GM12872 (cell line): ENCODE results near the gene HENMT1.

Experiments used
- TF ChIP-seq, protein P1 (sequence below): IDR thresholded peaks from 3 replicates; pipeline ENCODE4 v1.5.1; 2011; ENCODE audit warnings: low read depth, mild to moderate bottlenecking, low read length, moderate library complexity; ENCODE audit not compliant: insufficient read depth

The HENMT1 gene

GRCh38 chr1:108628665-108629064 lies 32.2 kb downstream of the HENMT1 start:
- TF ChIP-seq, protein P1, sequence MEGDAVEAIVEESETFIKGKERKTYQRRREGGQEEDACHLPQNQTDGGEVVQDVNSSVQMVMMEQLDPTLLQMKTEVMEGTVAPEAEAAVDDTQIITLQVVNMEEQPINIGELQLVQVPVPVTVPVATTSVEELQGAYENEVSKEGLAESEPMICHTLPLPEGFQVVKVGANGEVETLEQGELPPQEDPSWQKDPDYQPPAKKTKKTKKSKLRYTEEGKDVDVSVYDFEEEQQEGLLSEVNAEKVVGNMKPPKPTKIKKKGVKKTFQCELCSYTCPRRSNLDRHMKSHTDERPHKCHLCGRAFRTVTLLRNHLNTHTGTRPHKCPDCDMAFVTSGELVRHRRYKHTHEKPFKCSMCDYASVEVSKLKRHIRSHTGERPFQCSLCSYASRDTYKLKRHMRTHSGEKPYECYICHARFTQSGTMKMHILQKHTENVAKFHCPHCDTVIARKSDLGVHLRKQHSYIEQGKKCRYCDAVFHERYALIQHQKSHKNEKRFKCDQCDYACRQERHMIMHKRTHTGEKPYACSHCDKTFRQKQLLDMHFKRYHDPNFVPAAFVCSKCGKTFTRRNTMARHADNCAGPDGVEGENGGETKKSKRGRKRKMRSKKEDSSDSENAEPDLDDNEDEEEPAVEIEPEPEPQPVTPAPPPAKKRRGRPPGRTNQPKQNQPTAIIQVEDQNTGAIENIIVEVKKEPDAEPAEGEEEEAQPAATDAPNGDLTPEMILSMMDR: no peak

DNA sequence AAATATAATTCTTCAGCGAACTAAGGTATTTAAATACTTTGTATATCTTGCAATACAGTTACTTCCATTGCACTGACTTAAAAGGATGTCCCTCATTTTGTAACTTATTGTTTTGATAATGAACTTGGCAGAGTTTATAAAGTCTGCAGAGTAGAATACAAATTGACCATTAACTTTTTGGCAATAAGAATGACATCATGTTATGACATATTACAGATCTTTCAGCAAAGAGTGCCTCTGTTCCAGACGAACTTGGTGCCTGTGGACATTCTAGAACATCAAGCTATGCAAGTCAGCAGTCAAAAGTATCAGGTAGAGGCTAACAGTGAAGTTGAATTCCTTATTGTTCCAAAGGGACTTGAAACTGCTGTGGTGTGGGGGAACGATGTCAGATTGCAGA lies 32.9 kb downstream of the HENMT1 start:
- TF ChIP-seq, protein P1: no peak

GRCh38 chr1:108627256-108627655 lies 33.6 kb downstream of the HENMT1 start:
- TF ChIP-seq, protein P1: no peak

GRCh38 chr1:108624069-108624468 lies 36.8 kb downstream of the HENMT1 start:
- TF ChIP-seq, protein P1: no peak

DNA sequence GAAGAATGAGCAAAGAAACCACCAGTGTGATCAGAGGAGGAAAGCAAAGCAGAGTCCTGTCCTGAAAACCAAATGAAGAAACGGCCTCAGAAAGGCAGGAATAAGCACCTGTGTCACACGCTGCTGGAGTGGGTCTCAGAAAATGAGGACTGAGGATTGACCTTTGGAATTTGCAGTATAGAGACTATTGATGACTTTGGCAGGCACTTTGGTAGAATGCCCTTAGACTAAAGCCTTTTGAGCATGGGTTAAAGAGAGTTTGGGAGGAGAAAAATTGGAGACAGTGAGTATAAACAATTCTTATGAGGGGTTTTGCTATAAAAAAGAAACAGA lies 43.2 kb downstream of the HENMT1 start:
- TF ChIP-seq, protein P1: no peak

DNA sequence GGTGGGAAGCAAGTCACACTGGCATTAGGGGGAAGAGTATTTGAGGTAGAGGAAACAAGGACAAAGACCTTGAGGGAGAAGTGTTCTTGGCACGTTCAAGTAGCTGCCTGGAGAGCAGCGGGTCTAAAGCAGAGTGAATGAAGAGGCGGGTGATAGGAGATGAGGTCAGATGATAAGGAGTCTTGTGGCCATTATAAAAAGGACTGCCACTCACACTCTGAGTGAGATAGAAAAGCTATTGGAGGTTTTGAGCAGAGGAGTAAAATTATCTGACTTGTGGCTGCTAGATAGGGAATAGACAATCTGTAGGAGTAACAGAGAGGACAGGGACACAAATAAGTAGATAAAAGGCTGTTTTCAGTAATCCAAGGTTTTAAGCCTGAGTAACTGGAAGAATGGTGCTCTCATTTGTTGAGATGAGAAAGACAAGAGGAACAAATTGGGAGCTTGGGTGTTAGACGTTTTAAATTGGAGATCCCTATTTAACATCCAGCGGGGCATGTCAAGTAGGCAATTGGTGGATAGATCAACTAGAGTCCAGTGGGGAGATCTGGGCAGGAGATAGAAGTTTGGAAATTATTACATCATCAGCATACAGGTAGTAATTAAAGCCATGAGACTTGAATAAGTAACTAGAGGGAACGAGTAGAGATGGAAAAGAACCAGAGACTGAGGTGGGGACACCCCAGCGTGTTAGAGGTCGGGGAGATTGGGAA lies 43.7 kb downstream of the HENMT1 start:
- TF ChIP-seq, protein P1: no peak

- TF ChIP-seq, protein P1: no peak
Measured at GRCh38 chr1:108615544-108615943, 45.3 kb downstream of the HENMT1 start.
